ENCODE results near the gene TNIK. TPM values are rescaled to one million over a fixed set of nuclear protein-coding genes. Genes with fewer than 3 reads are reported as not detected.

Gene TNIK
- total and polyA plus RNA-seq, 5 experiments from 2014 or later: 13.2 to 50.0 (median 16.1) TPM

Small RNA genes lying within 50 kb of the gene (microRNA-seq; reads per million reads assigned to microRNA genes)
- gene MIR569 (ENCODE audit: borderline microRNAs expressed): not detected
